PC-3 (cell line): ENCODE data around the gene PTPRD. TPM values are rescaled to one million over a fixed set of nuclear protein-coding genes. Genes with fewer than 3 reads are reported as not detected.

Experiments used
- ATAC-seq: fragments of 200-7000 bp; cut with Tn5 transposase; 2 replicates; pipeline ENCODE4 v1.9.1; 2020; ENCODE audit warnings: mild to moderate bottlenecking, moderate library complexity
- BruUV-seq: library from RNA; stranded (reverse); fragments of 400-500 nt; replicated peaks from 2 replicates; lab custom pipeline; 2021; lab: Mats Ljungman, UMichigan
- CTCF ChIA-PET: fragments of 300-600 bp; sonication (Branson Sonifier 250); formaldehyde crosslinking; loops from one replicate; lab custom pipeline; 2022; ENCODE audit warnings: antibody characterized with exemption; lab: Charles Lee
- POLR2A ChIA-PET: fragments of 300-600 bp; sonication (Branson Sonifier 250); formaldehyde crosslinking; loops from one replicate; lab custom pipeline; 2022; ENCODE audit warnings: antibody characterized with exemption; ENCODE audit not compliant: unreplicated experiment; lab: Charles Lee
- DNase-seq: peaks from one replicate; pipeline ENCODE4 v3.0.0-alpha.2; 2015
- H2AFZ ChIP-seq: fragments of 300-600 bp; sonication (generic); 2 replicates; pipeline ENCODE4 v1.6.0; 2016; ENCODE audit warnings: antibody characterized with exemption, low read length
- H3F3A ChIP-seq: fragments of 300-600 bp; sonication (generic); one replicate; pipeline ENCODE4 v1.6.0; 2017; ENCODE audit warnings: antibody characterized with exemption, low read length, control low read depth, mild to moderate bottlenecking; ENCODE audit not compliant: unreplicated experiment
- H3K27ac ChIP-seq: fragments of 300-600 bp; sonication (generic); 2 replicates; pipeline ENCODE4 v1.5.1; 2016; ENCODE audit warnings: mild to moderate bottlenecking, low read length
- H3K27me3 ChIP-seq: fragments of 300-600 bp; sonication (generic); 2 replicates; pipeline ENCODE4 v1.6.1; 2016; ENCODE audit warnings: low read length, mixed read lengths
- H3K36me3 ChIP-seq: fragments of 300-600 bp; sonication (generic); 2 replicates; pipeline ENCODE4 v1.6.1; 2016; ENCODE audit warnings: low read depth, mixed run types, low read length, mixed read lengths
- H3K4me1 ChIP-seq: fragments of 300-600 bp; sonication (generic); 2 replicates; pipeline ENCODE4 v1.5.1; 2016; ENCODE audit warnings: low read length; ENCODE audit not compliant: insufficient read depth
- H3K4me2 ChIP-seq: fragments of 300-600 bp; sonication (generic); 2 replicates; pipeline ENCODE4 v1.6.0; 2016; ENCODE audit warnings: low read length
- H3K4me3 ChIP-seq: fragments of 300-600 bp; sonication (generic); 2 replicates; pipeline ENCODE4 v1.5.1; 2016; ENCODE audit warnings: mild to moderate bottlenecking, low read length, mixed read lengths
- H3K79me2 ChIP-seq: fragments of 300-600 bp; sonication (generic); 2 replicates; pipeline ENCODE4 v1.6.1; 2017; ENCODE audit warnings: low read length, mixed read lengths
- H3K9ac ChIP-seq: fragments of 300-600 bp; sonication (generic); 2 replicates; pipeline ENCODE4 v1.6.0; 2016; ENCODE audit warnings: mild to moderate bottlenecking, low read length
- H3K9me2 ChIP-seq: fragments of 300-600 bp; sonication (generic); replicated peaks from 2 replicates; pipeline ENCODE4 v1.6.1; 2016; ENCODE audit warnings: mixed run types, low read length, mixed read lengths
- H3K9me3 ChIP-seq: fragments of 300-600 bp; sonication (generic); 2 replicates; pipeline ENCODE4 v1.6.1; 2016; ENCODE audit warnings: low read length, mixed read lengths
- H4K20me1 ChIP-seq: fragments of 300-600 bp; sonication (generic); 2 replicates; pipeline ENCODE4 v1.6.1; 2016; ENCODE audit warnings: low read length, mixed read lengths
- EZH2 ChIP-seq: fragments of 300-600 bp; sonication (generic); IDR thresholded peaks from one replicate; pipeline ENCODE4 v1.6.1; 2017; ENCODE audit warnings: antibody characterized with exemption, mild to moderate bottlenecking, low read length; ENCODE audit not compliant: unreplicated experiment
- EZH2phosphoT487 ChIP-seq: fragments of 300-600 bp; sonication (generic); IDR thresholded peaks from 2 replicates; pipeline ENCODE4 v1.6.1; 2018; ENCODE audit warnings: mild to moderate bottlenecking, antibody characterized with exemption, low read length, borderline replicate concordance
- intact Hi-C: fragments of 100-400 bp; cut with micrococcal nuclease; formaldehyde crosslinking; loops from 2 replicates; pipeline ENCODE4 v1.9.0; 2023
- total RNA-seq: library from RNA; depleted of rRNA; stranded (reverse); fragments of >200 nt; gene quantifications from 2 replicates; pipeline ENCODE4 v1.2.3, GENCODE V29; 2014
- TF ChIP-seq, protein P1 (sequence below): fragments of 300-600 bp; sonication (generic); conservative IDR thresholded peaks from 2 replicates; pipeline ENCODE4 v1.5.1; 2017; ENCODE audit warnings: antibody characterized with exemption, low read depth, mild to moderate bottlenecking, low read length

The PTPRD gene
- total RNA-seq, 1 experiment from 2014 or later: not detected

DNA sequence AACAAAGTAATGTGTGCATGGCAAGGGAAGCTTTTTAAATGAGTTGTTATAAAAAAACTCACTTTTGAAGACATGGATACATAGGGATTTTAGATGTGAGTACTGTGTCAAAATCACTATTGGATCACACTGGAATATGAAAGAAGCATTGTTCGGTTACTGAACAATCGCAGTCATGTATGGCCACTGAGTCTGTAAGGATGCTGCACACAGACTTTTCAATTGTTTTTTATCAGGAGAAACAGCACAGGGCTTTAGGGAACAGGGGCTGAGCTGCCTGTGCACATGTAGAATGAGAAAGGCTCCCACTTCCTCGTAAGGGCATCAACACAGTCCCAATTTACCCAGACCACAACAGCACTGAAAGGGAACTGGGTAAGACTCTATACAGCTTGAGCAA lies 1479.3 kb downstream of the PTPRD start:
- Histone ChIP-seq H3K36me3 (no peaks in the 10 kb centered on the region), H3F3A (no peaks in the 10 kb centered on the region), H3K9me2 (no peaks in the 10 kb centered on the region), H3K9ac (no peak overlapping the region), H3K4me1 (no peaks in the 10 kb centered on the region), H3K27me3 (no peaks in the 10 kb centered on the region), H3K79me2 (no peaks in the 10 kb centered on the region), H3K4me2 (no peak overlapping the region), H4K20me1 (no peaks in the 10 kb centered on the region), H3K4me3 (no peak overlapping the region), H3K9me3 (no peaks in the 10 kb centered on the region), H2AFZ (no peak overlapping the region), H3K27ac (no peak overlapping the region)
- TF ChIP-seq, protein P1, sequence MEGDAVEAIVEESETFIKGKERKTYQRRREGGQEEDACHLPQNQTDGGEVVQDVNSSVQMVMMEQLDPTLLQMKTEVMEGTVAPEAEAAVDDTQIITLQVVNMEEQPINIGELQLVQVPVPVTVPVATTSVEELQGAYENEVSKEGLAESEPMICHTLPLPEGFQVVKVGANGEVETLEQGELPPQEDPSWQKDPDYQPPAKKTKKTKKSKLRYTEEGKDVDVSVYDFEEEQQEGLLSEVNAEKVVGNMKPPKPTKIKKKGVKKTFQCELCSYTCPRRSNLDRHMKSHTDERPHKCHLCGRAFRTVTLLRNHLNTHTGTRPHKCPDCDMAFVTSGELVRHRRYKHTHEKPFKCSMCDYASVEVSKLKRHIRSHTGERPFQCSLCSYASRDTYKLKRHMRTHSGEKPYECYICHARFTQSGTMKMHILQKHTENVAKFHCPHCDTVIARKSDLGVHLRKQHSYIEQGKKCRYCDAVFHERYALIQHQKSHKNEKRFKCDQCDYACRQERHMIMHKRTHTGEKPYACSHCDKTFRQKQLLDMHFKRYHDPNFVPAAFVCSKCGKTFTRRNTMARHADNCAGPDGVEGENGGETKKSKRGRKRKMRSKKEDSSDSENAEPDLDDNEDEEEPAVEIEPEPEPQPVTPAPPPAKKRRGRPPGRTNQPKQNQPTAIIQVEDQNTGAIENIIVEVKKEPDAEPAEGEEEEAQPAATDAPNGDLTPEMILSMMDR: no peak
- TF ChIP-seq EZH2phosphoT487: no peak
- no peak for TF ChIP-seq EZH2
- ChIA-PET POLR2A (no interaction called here), CTCF (no interaction called here)
- DNase-seq (no peak), ATAC-seq (no peak)
- intact Hi-C loops: no loop called here
- no TSS peak for BruUV-seq

DNA sequence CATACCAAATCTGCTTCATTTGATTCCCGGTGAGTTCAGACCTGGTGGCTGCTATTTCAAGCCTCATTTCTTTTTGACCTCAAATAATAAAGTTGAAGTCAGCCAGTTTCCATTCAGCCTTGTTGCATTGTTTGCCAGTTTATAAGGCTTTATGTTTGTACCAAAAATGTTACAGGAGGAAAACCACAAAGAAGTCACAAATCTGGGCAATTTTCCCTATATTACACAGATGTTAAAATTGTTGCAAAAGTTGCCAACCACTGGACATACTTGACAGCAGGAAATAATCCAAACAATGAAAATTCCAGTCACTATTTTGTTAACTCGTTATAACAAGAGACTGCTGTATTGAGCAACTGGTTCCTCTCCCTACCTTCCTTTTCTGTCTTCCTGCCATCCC lies 1488.2 kb downstream of the PTPRD start:
- POLR2A ChIA-PET: no interaction called here
- BruUV-seq: no TSS peak

DNA sequence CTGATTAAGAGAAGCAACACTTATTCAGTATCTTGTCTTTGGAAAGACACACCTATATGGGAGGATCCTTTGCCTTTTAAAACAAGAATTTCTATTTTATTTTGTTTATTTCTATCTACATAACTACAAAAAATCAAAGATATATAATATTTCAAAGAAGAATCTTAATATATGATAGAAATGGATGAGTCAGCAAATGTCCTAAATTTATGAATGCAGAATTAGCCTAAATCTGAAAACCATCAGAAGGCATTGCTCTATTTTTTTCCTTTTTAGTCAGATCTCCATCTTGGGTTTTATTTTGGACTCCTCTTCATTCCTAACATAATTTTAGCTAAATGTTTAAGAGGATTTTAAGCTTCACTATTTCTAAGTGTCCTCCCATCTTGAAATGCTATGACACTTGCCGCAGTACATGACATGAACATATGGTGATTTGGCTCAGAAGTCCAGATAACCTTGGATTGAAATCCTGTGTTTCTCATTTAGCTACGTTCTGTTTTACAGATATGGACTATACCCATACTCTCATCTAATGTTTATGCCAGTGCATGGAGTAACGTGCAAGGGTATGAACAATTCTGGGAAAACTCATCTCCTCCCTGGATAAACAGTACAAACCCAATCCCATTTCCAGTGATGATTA lies 1490.4 kb downstream of the PTPRD start:
- intact Hi-C loops: no loop called here
- Histone ChIP-seq H3K36me3 (no peaks in the 10 kb centered on the region), H3K4me3 (no peak overlapping the region), H4K20me1 (no peaks in the 10 kb centered on the region), H3K27ac (no peak overlapping the region), H3K79me2 (no peaks in the 10 kb centered on the region), H3K4me2 (no peak overlapping the region), H3F3A (no peaks in the 10 kb centered on the region), H3K4me1 (no peaks in the 10 kb centered on the region), H3K9me2 (no peaks in the 10 kb centered on the region), H3K9me3 (no peaks in the 10 kb centered on the region), H3K9ac (no peak overlapping the region), H2AFZ (no peak overlapping the region), H3K27me3 (no peaks in the 10 kb centered on the region)
- no TSS peak for BruUV-seq
- no peak for ATAC-seq
- TF ChIP-seq, protein P1: no peak
- TF ChIP-seq EZH2phosphoT487: no peak
- POLR2A ChIA-PET: no interaction called here
- no peak for DNase-seq
- CTCF ChIA-PET: no interaction called here

More for the DNA sequence above, 1488.2 kb downstream of the PTPRD start:
- Histone ChIP-seq H3F3A (no peaks in the 10 kb centered on the region), H4K20me1 (no peaks in the 10 kb centered on the region), H3K27me3 (no peaks in the 10 kb centered on the region), H3K9me3 (no peaks in the 10 kb centered on the region), H3K4me3 (no peak overlapping the region), H3K36me3 (no peaks in the 10 kb centered on the region), H3K9ac (no peak overlapping the region), H3K79me2 (no peaks in the 10 kb centered on the region), H3K9me2 (no peaks in the 10 kb centered on the region), H3K4me2 (no peak overlapping the region), H3K27ac (no peak overlapping the region), H2AFZ (no peak overlapping the region), H3K4me1 (no peaks in the 10 kb centered on the region)
- DNase-seq: no peak
- no peak for ATAC-seq
- TF ChIP-seq EZH2phosphoT487 (no peak), EZH2 (no peak)
- TF ChIP-seq, protein P1: no peak
- intact Hi-C loops: no loop called here
- CTCF ChIA-PET: no interaction called here
